Gastrocnemius medialis (tissue), 4 donors: ENCODE results near the gene PPT2.

Experiments
- CTCF ChIP-seq, 5 experiments: fragments of 450-650 bp in 3 of 5; fragments of 200-600 bp in 2 of 5; sonication (generic) in 2 of 5; IDR thresholded peaks in 4 of 5; conservative IDR thresholded peaks in 1 of 5; 1 replicate in 4 of 5; 2 replicates in 1 of 5; pipeline ENCODE4 v1.5.1; 2016 to 2019; ENCODE audit warnings: antibody characterized with exemption in 5 of 5, mild to moderate bottlenecking in 3 of 5, moderate library complexity in 3 of 5
- POLR2A ChIP-seq, 2 donors: fragments of 450-650 bp; IDR thresholded peaks; one replicate each; pipeline ENCODE4 v1.6.1; 2017; ENCODE audit warnings: antibody characterized with exemption in 2 of 2, mild to moderate bottlenecking in 2 of 2, moderate library complexity in 2 of 2

- TF ChIP-seq CTCF (IDR thresholded peaks at IDR 0.05 in 4 of 5, conservative IDR thresholded peaks at IDR 0.05 in 1 of 5) (no peak), POLR2A (IDR thresholded peaks at IDR 0.05) (no peak)
Observed at GRCh38 chr6:32183030-32183429, 29.1 kb downstream of the PPT2 start.
